HCT116 (cell line): ENCODE data around the gene NXPH2. TPM values are rescaled to one million over a fixed set of nuclear protein-coding genes. Genes with fewer than 3 reads are reported as not detected.

Experiments used
- ATAC-seq: fragments of 200-7000 bp; cut with Tn5 transposase; 2 replicates; pipeline ENCODE4 v1.9.1; 2020; ENCODE audit warnings: mild to moderate bottlenecking, moderate library complexity
- BruUV-seq: library from RNA; stranded (reverse); fragments of 400-500 nt; replicated peaks from 2 replicates; lab custom pipeline; 2021; lab: Mats Ljungman, UMichigan
- CTCF ChIA-PET: fragments of 300-600 bp; sonication (Branson Sonifier 250); formaldehyde crosslinking; loops from one replicate; lab custom pipeline; 2021; ENCODE audit warnings: antibody characterized with exemption; lab: Charles Lee
- POLR2A ChIA-PET: fragments of 300-600, 350-600 bp; sonication (Branson Sonifier 250); formaldehyde crosslinking; loops from one replicate; lab custom pipeline; 2021; ENCODE audit warnings: antibody characterized with exemption; lab: Charles Lee
- RAD21 ChIA-PET, 2 experiments: fragments of 300-600 bp; sonication (Branson Sonifier 250); formaldehyde crosslinking; loops; one replicate each; lab custom pipeline; 2023; ENCODE audit warnings: low total read pairs in 2 of 2; ENCODE audit not compliant: uncharacterized antibody in 2 of 2, unreplicated experiment in 2 of 2, low non-redundant PET in 1 of 2; lab: Charles Lee
- DNase-seq: peaks from one replicate; pipeline ENCODE4 v3.0.0-alpha.2; 2010; ENCODE audit warnings: low read depth, low spot score
- H2AFZ ChIP-seq: fragments of 200-600 bp; shearing (Covaris generic), sonication (generic); 2 replicates; pipeline ENCODE4 v1.6.1; 2017; ENCODE audit warnings: low read depth, mixed run types, mixed read lengths, antibody characterized with exemption, low read length; ENCODE audit not compliant: poor library complexity, severe bottlenecking
- H3K27ac ChIP-seq: 2 replicates; pipeline ENCODE4 v1.5.1; 2012; ENCODE audit warnings: low read depth, low read length
- H3K27me3 ChIP-seq: fragments of 200-600 bp; sonication (generic); 2 replicates; pipeline ENCODE4 v1.6.1; 2016; ENCODE audit warnings: mixed run types, low read length, mixed read lengths; ENCODE audit not compliant: insufficient read depth
- H3K36me3 ChIP-seq, 2 experiments: fragments of 200-500 bp in 1 of 2; fragments of 200-600 bp in 1 of 2; sonication (Bioruptor generic) in 1 of 2; sonication (generic) in 1 of 2; 2 replicates each; pipeline versions ENCODE4 v1.5.1 to v1.6.1; 2014 to 2016; ENCODE audit warnings: low read length in 2 of 2, inconsistent platforms in 1 of 2, mixed read lengths in 1 of 2, mixed run types in 1 of 2; ENCODE audit not compliant: insufficient read depth in 2 of 2, control insufficient read depth in 1 of 2
- H3K4me1 ChIP-seq, 2 experiments: fragments of 200-600 bp in 1 of 2; sonication (generic) in 1 of 2; 2 replicates each; pipeline versions ENCODE4 v1.5.1 to v1.6.1; 2012 to 2017; ENCODE audit warnings: low read length in 2 of 2, inconsistent platforms in 1 of 2, mild to moderate bottlenecking in 1 of 2, mixed read lengths in 1 of 2, mixed run types in 1 of 2, moderate library complexity in 1 of 2; ENCODE audit not compliant: insufficient read depth in 2 of 2, control insufficient read depth in 1 of 2
- H3K4me2 ChIP-seq: fragments of 200-600 bp; sonication (generic); 2 replicates; pipeline ENCODE4 v1.6.1; 2017; ENCODE audit warnings: mixed run types, low read length, mixed read lengths
- H3K4me3 ChIP-seq, 2 experiments: fragments of 200-600 bp in 1 of 2; sonication (generic) in 1 of 2; replicated peaks in 1 of 2; 2 replicates each; pipeline ENCODE4 v1.5.1; 2011 to 2016; ENCODE audit warnings: low read length in 2 of 2, control low read depth in 1 of 2, low read depth in 1 of 2, mild to moderate bottlenecking in 1 of 2, mixed read lengths in 1 of 2, mixed run types in 1 of 2
- H3K79me2 ChIP-seq: fragments of 200-600 bp; sonication (generic); 2 replicates; pipeline ENCODE4 v1.6.1; 2017; ENCODE audit warnings: mild to moderate bottlenecking, mixed run types, low read length, moderate library complexity, mixed read lengths; ENCODE audit not compliant: insufficient read depth
- H3K9ac ChIP-seq: fragments of 200-600 bp; sonication (generic); 2 replicates; pipeline ENCODE4 v1.6.1; 2016; ENCODE audit warnings: low read length, mixed read lengths
- H3K9me2 ChIP-seq: fragments of 200-600 bp; sonication (generic), shearing (Covaris generic); 2 replicates; pipeline ENCODE4 v1.6.1; 2017; ENCODE audit warnings: mixed run types, mild to moderate bottlenecking, moderate library complexity; ENCODE audit not compliant: insufficient read depth
- H3K9me3 ChIP-seq, 2 experiments: fragments of 200-500 bp in 1 of 2; fragments of 200-600 bp in 1 of 2; sonication (Bioruptor generic) in 1 of 2; sonication (generic) in 1 of 2; 2 replicates each; pipeline ENCODE4 v1.6.1; 2014 to 2017; ENCODE audit warnings: low read length in 2 of 2, mixed read lengths in 2 of 2, inconsistent platforms in 1 of 2, low read depth in 1 of 2, mild to moderate bottlenecking in 1 of 2, mixed run types in 1 of 2, moderate library complexity in 1 of 2; ENCODE audit not compliant: control insufficient read depth in 1 of 2, insufficient read depth in 1 of 2
- H4K20me1 ChIP-seq: fragments of 200-600 bp; sonication (generic), shearing (Covaris generic); 2 replicates; pipeline ENCODE4 v1.6.1; 2017; ENCODE audit warnings: mixed run types, mild to moderate bottlenecking, moderate library complexity; ENCODE audit not compliant: insufficient read depth
- ATF3 ChIP-seq: IDR thresholded peaks from 2 replicates; pipeline ENCODE4 v1.6.1; 2012
- CEBPB ChIP-seq: IDR thresholded peaks from 2 replicates; pipeline ENCODE4 v1.6.1; 2012; ENCODE audit warnings: low read depth
- CTCF ChIP-seq, 3 experiments: fragments of 200-600 bp in 1 of 3; sonication (generic) in 1 of 3; IDR thresholded peaks in 2 of 3; conservative IDR thresholded peaks in 1 of 3; 2 replicates each; pipeline ENCODE4 v1.5.1; 2012 to 2017; ENCODE audit warnings: low read depth in 2 of 3, low read length in 2 of 3, antibody characterized with exemption in 1 of 3, borderline replicate concordance in 1 of 3, control low read depth in 1 of 3, mild to moderate bottlenecking in 1 of 3, mixed read lengths in 1 of 3, mixed run types in 1 of 3, moderate library complexity in 1 of 3; ENCODE audit not compliant: insufficient read depth in 1 of 3
- EGR1 ChIP-seq: IDR thresholded peaks from 2 replicates; pipeline ENCODE4 v1.6.1; 2012; ENCODE audit warnings: low read depth
- EZH2phosphoT487 ChIP-seq: fragments of 200-600 bp; IDR thresholded peaks from 2 replicates; pipeline ENCODE4 v1.6.1; 2018; ENCODE audit warnings: antibody characterized with exemption, borderline replicate concordance
- POLR2AphosphoS5 ChIP-seq: IDR thresholded peaks from 2 replicates; pipeline ENCODE4 v1.6.1; 2011; ENCODE audit warnings: mild to moderate bottlenecking, low read depth, low read length, moderate library complexity
- RAD21 ChIP-seq: IDR thresholded peaks from 2 replicates; pipeline ENCODE4 v1.6.1; 2012; ENCODE audit warnings: low read depth, mild to moderate bottlenecking
- SRF ChIP-seq: IDR thresholded peaks from 2 replicates; pipeline ENCODE4 v1.6.1; 2012; ENCODE audit warnings: low read depth
- TCF7L2 ChIP-seq: IDR thresholded peaks from 2 replicates; pipeline ENCODE4 v1.7.0; 2011; ENCODE audit warnings: borderline replicate concordance, inconsistent platforms; ENCODE audit not compliant: insufficient read depth, insufficient read length; ENCODE audit errors: extremely low read depth
- intact Hi-C: fragments of 100-400 bp; cut with micrococcal nuclease; formaldehyde crosslinking; loops from 2 replicates; pipeline ENCODE4 v1.10.0; 2022
- total RNA-seq: library from RNA; stranded (reverse); gene quantifications from one replicate; pipeline ENCODE4 v1.2.1, GENCODE V29; 2021; ENCODE audit not compliant: unreplicated experiment

NXPH2 gene
- total RNA-seq, 1 experiment from 2014 or later: not detected

DNA sequence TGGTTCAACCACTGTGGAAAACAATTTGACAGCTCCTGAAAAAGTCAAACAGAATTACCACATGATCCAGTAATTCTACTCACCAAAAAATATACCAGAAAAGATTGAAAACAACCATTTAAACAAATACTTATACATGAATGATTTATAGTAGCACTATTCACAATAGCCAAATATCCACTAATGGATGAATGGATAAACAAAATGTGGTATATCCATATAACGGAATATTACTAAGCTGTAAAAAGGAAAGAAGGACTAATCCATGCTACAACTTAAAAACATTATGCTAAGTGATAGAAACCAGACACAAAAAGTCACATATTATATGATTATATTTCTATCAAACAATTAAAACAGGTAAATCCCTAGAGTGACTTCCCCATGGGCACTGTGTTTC lies 147.1 kb downstream of the NXPH2 start:
- POLR2A ChIA-PET: no interaction called here

More for the DNA sequence above, 147.1 kb downstream of the NXPH2 start:
- DNase-seq: no peak
- H2AFZ ChIP-seq: no peak overlapping the region
- intact Hi-C loops: no loop called here
- H3K9me2 ChIP-seq: no peaks in the 10 kb centered on the region
- ChIA-PET RAD21 (no interaction called here), CTCF (no interaction called here)
- ATAC-seq: no peak
- no peaks in the 10 kb centered on the region for H3K4me1 ChIP-seq
- no peak overlapping the region for H3K4me3 ChIP-seq
- no peak for TF ChIP-seq SRF
- no peak for TF ChIP-seq POLR2AphosphoS5
- no peak for TF ChIP-seq CEBPB
- TF ChIP-seq EGR1: no peak
- no peak for TF ChIP-seq EZH2phosphoT487
- TF ChIP-seq TCF7L2: no peak
- no peak for TF ChIP-seq RAD21
- no peak for TF ChIP-seq ATF3
- TF ChIP-seq CTCF (IDR thresholded peaks at IDR 0.05 in 2 of 3, conservative IDR thresholded peaks at IDR 0.05 in 1 of 3; ENCODE audit: borderline replicate concordance in 1 of 3, insufficient read depth in 1 of 3, low read depth in 2 of 3, low read length in 2 of 3): no peak
- no peaks in the 10 kb centered on the region for H4K20me1 ChIP-seq
- H3K79me2 ChIP-seq: no peaks in the 10 kb centered on the region
- no peak overlapping the region for H3K4me2 ChIP-seq
- no peaks in the 10 kb centered on the region for H3K9me3 ChIP-seq
- H3K27ac ChIP-seq: no peak overlapping the region
- H3K36me3 ChIP-seq: no peaks in the 10 kb centered on the region
- no peaks in the 10 kb centered on the region for H3K27me3 ChIP-seq
- no TSS peak for BruUV-seq
- H3K9ac ChIP-seq: no peak overlapping the region
